Gastroesophageal sphincter (tissue), 4 donors: ENCODE results near the gene HCFC1R1. TPM values are rescaled to one million over a fixed set of nuclear protein-coding genes. Genes with fewer than 3 reads are reported as not detected.

ENCODE experiments used
- ATAC-seq: fragments of 150-250 bp; one replicate; pipeline ENCODE4 v1.9.1; 2016; ENCODE audit warnings: mild to moderate bottlenecking, moderate library complexity
- H3K27ac ChIP-seq, 4 donors: fragments of 200-600 bp; sonication (generic) in 3 of 4; 1 replicate in 3 of 4; 2 replicates in 1 of 4; pipeline ENCODE4 v1.5.1; 2016 to 2019
- H3K27me3 ChIP-seq: fragments of 200-600 bp; sonication (generic); one replicate; pipeline ENCODE4 v1.5.1; 2019
- H3K36me3 ChIP-seq, 2 donors: fragments of 200-600 bp; sonication (generic); one replicate each; pipeline ENCODE4 v1.5.1; 2019; ENCODE audit warnings: control low read depth in 1 of 2
- H3K4me1 ChIP-seq, 3 donors: fragments of 200-600 bp; sonication (generic); 1 replicate in 2 of 3; 2 replicates in 1 of 3; pipeline ENCODE4 v1.5.1; 2016 to 2019; ENCODE audit warnings: control low read depth in 2 of 3
- H3K4me3 ChIP-seq, 2 donors: fragments of 200-600 bp; sonication (generic); one replicate each; pipeline ENCODE4 v1.5.1; 2019; ENCODE audit warnings: mild to moderate bottlenecking in 1 of 2, moderate library complexity in 1 of 2
- H3K9me3 ChIP-seq, 3 donors: fragments of 200-600 bp; sonication (generic); one replicate each; pipeline ENCODE4 v1.5.1; 2017 to 2019; ENCODE audit warnings: control low read depth in 2 of 3
- CTCF ChIP-seq, 4 experiments: fragments of 200-600 bp in 2 of 4; fragments of 450-650 bp in 2 of 4; sonication (generic) in 1 of 4; IDR thresholded peaks; one replicate each; pipeline ENCODE4 v1.5.1; 2017 to 2019; ENCODE audit warnings: antibody characterized with exemption in 4 of 4, mild to moderate bottlenecking in 2 of 4, moderate library complexity in 2 of 4
- EP300 ChIP-seq: sonication (generic); formaldehyde crosslinking; IDR thresholded peaks from one replicate; pipeline ENCODE4 v1.6.1; 2017; ENCODE audit warnings: antibody characterized with exemption, mild to moderate bottlenecking
- POLR2A ChIP-seq, 2 donors: fragments of 450-650 bp; IDR thresholded peaks; one replicate each; pipeline ENCODE4 v1.6.1; 2017; ENCODE audit warnings: antibody characterized with exemption in 2 of 2, mild to moderate bottlenecking in 2 of 2, moderate library complexity in 1 of 2
- POLR2AphosphoS5 ChIP-seq: sonication (generic); formaldehyde crosslinking; IDR thresholded peaks from one replicate; pipeline ENCODE4 v1.6.1; 2017; ENCODE audit warnings: antibody characterized with exemption
- WGBS, 2 donors: methylation state at CpG; one replicate each; pipeline ENCODE4 v1.1.5; 2018; ENCODE audit warnings: low coverage in 1 of 2; 5-methylcytosine and 5-hydroxymethylcytosine counted together
- total RNA-seq, 4 donors: library from RNA; depleted of rRNA; stranded (reverse); fragments of >200 nt; gene quantifications; one replicate each; pipeline ENCODE4 v1.1.0, GENCODE V29; 2016

Gene HCFC1R1
- total RNA-seq, 4 donors from 2014 or later, result 20.1 to 94.9 (median 40.5) TPM

DNA sequence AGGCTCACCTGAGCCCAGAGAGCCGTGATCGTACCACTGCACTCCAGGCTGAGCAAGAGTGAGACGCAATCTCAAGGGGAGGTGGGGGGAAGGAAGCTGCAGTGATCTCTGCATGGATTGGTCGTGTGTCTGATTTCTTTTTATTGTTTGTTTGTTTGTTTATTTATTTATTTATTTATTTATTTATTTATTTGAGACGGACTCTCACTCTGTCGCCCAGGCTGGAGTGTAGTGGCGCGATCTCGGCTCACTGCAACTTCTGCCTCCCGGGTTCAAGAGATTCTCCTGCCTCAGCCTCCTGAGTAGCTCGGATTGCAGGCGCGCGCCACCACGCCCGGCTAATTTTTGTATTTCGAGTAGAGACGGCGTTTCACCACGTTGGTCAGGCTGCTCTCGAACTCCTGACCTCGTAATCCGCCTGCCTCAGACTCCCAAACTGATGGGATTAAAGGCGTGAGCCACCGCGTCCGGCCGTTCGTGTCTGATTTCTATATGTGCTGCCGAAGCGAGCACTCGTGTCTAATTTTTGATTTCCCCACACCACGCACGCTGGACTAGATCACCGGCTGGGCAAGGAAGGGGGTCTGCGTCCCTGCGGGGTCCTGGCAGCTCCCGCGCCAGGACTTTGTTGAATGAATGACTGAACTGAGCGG lies 4.0 kb downstream of the HCFC1R1 start:
- no peak for ATAC-seq
- H3K4me3 ChIP-seq, result peak overlapping the region in 1 of 2 donors; percentile 73
- peaks cover 41% of the 10 kb centered on the region for H3K27me3 ChIP-seq
- H3K4me1 ChIP-seq, result peaks cover 0 to 62% (median 25%) of the 10 kb centered on the region in 3 donors
- TF ChIP-seq CTCF (IDR thresholded peaks at IDR 0.05) (no peak), EP300 (no peak), POLR2A (IDR thresholded peaks at IDR 0.05) (no peak), POLR2AphosphoS5 (no peak)
- WGBS, 2 donors, result 44 to 50% methylated on average over 13 to 20 of the region's 40 CpGs
- H3K36me3 ChIP-seq, result no peaks in the 10 kb centered on the region
- H3K9me3 ChIP-seq, result no peaks in the 10 kb centered on the region
- H3K27ac ChIP-seq, result peak overlapping the region in 3 of 4 donors; percentile 95 to 97 (median 96)

DNA sequence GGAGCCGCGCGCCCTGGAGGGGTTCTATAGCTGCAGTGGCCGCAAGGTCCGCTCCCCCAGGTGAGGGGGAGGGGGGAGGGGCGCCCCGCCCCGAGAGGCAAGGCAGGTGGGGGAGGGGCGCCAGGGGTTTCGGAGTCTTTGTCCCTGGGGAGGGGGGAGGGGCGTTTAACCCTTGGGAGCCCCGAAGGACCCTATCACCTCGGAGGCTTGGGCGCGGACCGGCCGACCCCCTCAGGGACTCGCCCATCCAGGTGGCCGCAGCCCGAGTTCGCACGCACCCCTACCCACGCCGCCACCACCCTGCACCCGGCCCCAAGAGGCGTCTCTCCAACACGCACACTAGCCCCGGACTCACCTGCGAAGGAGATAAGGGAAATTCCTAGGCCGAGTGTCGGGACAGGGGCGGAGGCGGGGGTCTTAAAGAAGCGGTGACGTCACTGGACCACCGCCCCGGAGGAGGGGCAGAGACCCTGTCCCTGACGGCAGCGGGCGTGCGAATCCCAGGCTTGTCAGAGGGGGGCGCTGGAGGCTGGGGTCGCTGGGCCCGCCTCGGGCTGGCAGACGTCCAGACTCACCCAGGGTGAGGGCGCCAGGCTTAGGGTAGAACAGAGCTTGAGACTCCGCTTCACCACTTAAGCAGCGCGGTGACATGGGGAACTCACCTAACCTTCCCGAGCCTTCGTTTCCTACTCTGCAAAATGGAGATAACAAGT lies 5.8 kb downstream of the HCFC1R1 start, which contains the start of gene CLDN6:
CLDN6 (minus strand) TSS at position 390 of the 713 bp plus-strand sequence. CDS start 2,162 bp downstream, outside the sequence.
- Histone ChIP-seq H3K4me1 (peaks cover 0 to 46% (median 18%) of the 10 kb centered on the region in 3 donors), H3K27ac (no peak within 1 kb of the TSS), H3K27me3 (peaks cover 59% of the 10 kb centered on the region), H3K4me3 (no peak within 1 kb of the TSS), H3K36me3 (no peaks in the 10 kb centered on the region), H3K9me3 (no peaks in the 10 kb centered on the region)
- no peak for ATAC-seq
- TF ChIP-seq EP300, result no peak
- TF ChIP-seq POLR2A (IDR thresholded peaks at IDR 0.05), result no peak
- TF ChIP-seq POLR2AphosphoS5, result no peak
- TF ChIP-seq CTCF (IDR thresholded peaks at IDR 0.05), result peak in 1 of 4 experiments; percentile 13
- 8 to 33% methylated on average over 3 to 10 of the region's 52 CpGs for WGBS, 2 donors

- H3K4me3 ChIP-seq, result no peak overlapping the region
- peaks cover 65% of the 10 kb centered on the region for H3K27me3 ChIP-seq
- WGBS, 2 donors, result 20% methylated on average over 2 of the region's 20 CpGs; no CpG with 5 or more reads in 1 of the 2 donors
- H3K9me3 ChIP-seq, result no peaks in the 10 kb centered on the region
- ATAC-seq, result no peak
- no peak overlapping the region for H3K27ac ChIP-seq
- H3K36me3 ChIP-seq, result no peaks in the 10 kb centered on the region
- H3K4me1 ChIP-seq, result peaks cover 0 to 40% (median 12%) of the 10 kb centered on the region in 3 donors
- TF ChIP-seq POLR2AphosphoS5 (no peak), CTCF (IDR thresholded peaks at IDR 0.05) (no peak), POLR2A (IDR thresholded peaks at IDR 0.05) (no peak), EP300 (no peak)
Observed at GRCh38 chr16:3017344-3017743, 6.4 kb downstream of the HCFC1R1 start.

DNA sequence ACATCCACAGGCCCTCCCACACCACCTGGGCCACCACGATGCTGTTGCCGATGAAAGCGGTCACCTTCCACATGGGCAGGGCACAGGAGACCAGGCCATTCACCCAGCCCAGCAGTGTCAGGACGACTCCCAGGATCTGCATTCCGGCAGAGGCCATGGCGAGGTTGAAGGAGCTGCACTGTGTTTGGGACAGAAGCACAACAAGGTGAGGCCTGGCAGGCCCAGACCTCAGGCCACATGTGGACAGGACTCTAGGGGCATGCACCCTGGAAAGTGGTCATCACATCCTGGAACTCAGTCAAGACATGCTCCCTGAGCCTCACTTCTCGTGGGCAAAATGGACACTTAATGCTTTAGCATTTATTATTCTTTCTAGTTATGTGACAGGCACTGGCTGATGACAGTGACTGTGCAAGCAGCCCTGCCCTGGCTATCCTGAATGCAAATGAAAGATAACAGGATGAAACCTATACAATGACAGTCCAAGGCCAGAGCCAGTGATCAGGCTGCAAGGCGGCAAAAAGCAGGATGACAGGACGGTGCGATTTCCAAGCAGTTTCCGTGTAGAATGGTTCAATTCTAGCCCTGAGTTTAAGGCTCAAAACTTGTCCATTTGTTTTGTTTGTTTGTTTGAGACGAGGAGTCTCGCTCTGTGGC lies 7.7 kb downstream of the HCFC1R1 start:
- Histone ChIP-seq H3K36me3 (no peaks in the 10 kb centered on the region), H3K4me1 (peaks cover 0 to 27% (median 4%) of the 10 kb centered on the region in 3 donors), H3K27me3 (peaks cover 78% of the 10 kb centered on the region), H3K4me3 (no peak overlapping the region), H3K9me3 (no peaks in the 10 kb centered on the region), H3K27ac (no peak overlapping the region)
- ATAC-seq, result no peak
- 89 to 97% methylated on average over 5 to 7 of the region's 13 CpGs for WGBS, 2 donors
- no peak for TF ChIP-seq POLR2A (IDR thresholded peaks at IDR 0.05)
- no peak for TF ChIP-seq POLR2AphosphoS5
- TF ChIP-seq CTCF (IDR thresholded peaks at IDR 0.05), result no peak
- no peak for TF ChIP-seq EP300
